ENCODE data around the gene FUCA2.

GRCh38 chr6:143515766-143516355 is 4.3 kb upstream of the FUCA2 start:
- TF ChIP-seq, protein P1, sequence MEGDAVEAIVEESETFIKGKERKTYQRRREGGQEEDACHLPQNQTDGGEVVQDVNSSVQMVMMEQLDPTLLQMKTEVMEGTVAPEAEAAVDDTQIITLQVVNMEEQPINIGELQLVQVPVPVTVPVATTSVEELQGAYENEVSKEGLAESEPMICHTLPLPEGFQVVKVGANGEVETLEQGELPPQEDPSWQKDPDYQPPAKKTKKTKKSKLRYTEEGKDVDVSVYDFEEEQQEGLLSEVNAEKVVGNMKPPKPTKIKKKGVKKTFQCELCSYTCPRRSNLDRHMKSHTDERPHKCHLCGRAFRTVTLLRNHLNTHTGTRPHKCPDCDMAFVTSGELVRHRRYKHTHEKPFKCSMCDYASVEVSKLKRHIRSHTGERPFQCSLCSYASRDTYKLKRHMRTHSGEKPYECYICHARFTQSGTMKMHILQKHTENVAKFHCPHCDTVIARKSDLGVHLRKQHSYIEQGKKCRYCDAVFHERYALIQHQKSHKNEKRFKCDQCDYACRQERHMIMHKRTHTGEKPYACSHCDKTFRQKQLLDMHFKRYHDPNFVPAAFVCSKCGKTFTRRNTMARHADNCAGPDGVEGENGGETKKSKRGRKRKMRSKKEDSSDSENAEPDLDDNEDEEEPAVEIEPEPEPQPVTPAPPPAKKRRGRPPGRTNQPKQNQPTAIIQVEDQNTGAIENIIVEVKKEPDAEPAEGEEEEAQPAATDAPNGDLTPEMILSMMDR (conservative IDR thresholded peaks at IDR 0.05; ENCODE audit: low read length): no peak
- TF ChIP-seq EZH2phosphoT487 (IDR thresholded peaks at IDR 0.05; ENCODE audit: borderline replicate concordance): no peak
